GM04504 (cell line): Measurements from ENCODE around the gene TMEFF2.
"Not testable (repeated sequence)": the region's sequence is repeated elsewhere in the genome, so short reads cannot be mapped to it uniquely, and the experiment has no call there.

Experiments
- DNase-seq: peaks from one replicate; pipeline ENCODE4 v3.0.0-alpha.2; 2012; ENCODE audit warnings: low read depth

Gene TMEFF2

GRCh38 chr2:192127434-192127833 lies 67.3 kb downstream of the TMEFF2 start:
- no peak for DNase-seq

GRCh38 chr2:192126912-192127311 lies 67.8 kb downstream of the TMEFF2 start:
- no peak for DNase-seq

- no peak for DNase-seq
Observed at GRCh38 chr2:192126426-192126825, 68.3 kb downstream of the TMEFF2 start.

GRCh38 chr2:192124571-192124970 lies 70.2 kb downstream of the TMEFF2 start:
- peak; percentile 73 for DNase-seq

GRCh38 chr2:192123847-192124246 lies 70.9 kb downstream of the TMEFF2 start:
- peak; percentile 48 for DNase-seq

GRCh38 chr2:192122946-192123345 lies 71.8 kb downstream of the TMEFF2 start:
- DNase-seq, result no peak

- no peak for DNase-seq
Observed at GRCh38 chr2:192122141-192122540, 72.6 kb downstream of the TMEFF2 start.

- no peak for DNase-seq
Observed at GRCh38 chr2:192119536-192119935, 75.2 kb downstream of the TMEFF2 start.

GRCh38 chr2:192117705-192118104 lies 77.0 kb downstream of the TMEFF2 start:
- no peak for DNase-seq

- DNase-seq, result not testable (repeated sequence)
Observed at GRCh38 chr2:192111536-192111935, 83.2 kb downstream of the TMEFF2 start.

GRCh38 chr2:192099742-192100141 lies 95.0 kb downstream of the TMEFF2 start:
- no peak for DNase-seq

GRCh38 chr2:192098814-192099491 lies 95.8 kb downstream of the TMEFF2 start:
- DNase-seq, result no peak

GRCh38 chr2:192091476-192091875 lies 103.3 kb downstream of the TMEFF2 start:
- DNase-seq, result no peak

- no peak for DNase-seq
Observed at GRCh38 chr2:192090911-192091310, 103.8 kb downstream of the TMEFF2 start.

- no peak for DNase-seq
Observed at GRCh38 chr2:192087398-192087958, 107.3 kb downstream of the TMEFF2 start.

GRCh38 chr2:192082121-192082520 lies 112.6 kb downstream of the TMEFF2 start:
- no peak for DNase-seq

GRCh38 chr2:192080096-192080495 lies 114.6 kb downstream of the TMEFF2 start:
- not testable (repeated sequence) for DNase-seq

GRCh38 chr2:192073878-192074277 lies 120.9 kb downstream of the TMEFF2 start:
- no peak for DNase-seq

- DNase-seq, result no peak
Observed at GRCh38 chr2:192072778-192073177, 122.0 kb downstream of the TMEFF2 start.

GRCh38 chr2:192072261-192072660 lies 122.5 kb downstream of the TMEFF2 start:
- DNase-seq, result no peak

- DNase-seq, result no peak
Observed at GRCh38 chr2:192070099-192070498, 124.6 kb downstream of the TMEFF2 start.

- no peak for DNase-seq
Observed at GRCh38 chr2:192069417-192069816, 125.3 kb downstream of the TMEFF2 start.

- DNase-seq, result no peak
Observed at GRCh38 chr2:192068966-192069365, 125.8 kb downstream of the TMEFF2 start.

GRCh38 chr2:192067631-192068030 lies 127.1 kb downstream of the TMEFF2 start:
- DNase-seq, result no peak
